Measurements from ENCODE around the gene GJC1. TPM values are rescaled to one million over a fixed set of nuclear protein-coding genes. Genes with fewer than 3 reads are reported as not detected.
"Not testable (repeated sequence)": the region's sequence is repeated elsewhere in the genome, so short reads cannot be mapped to it uniquely, and the experiment has no call there.

Gene GJC1
- total and polyA plus RNA-seq, 9 donors = 1.3 to 18.4 (median 4.3) TPM

GRCh38 chr17:44759086-44759915 lies 70.8 kb downstream of the GJC1 start:
- intact Hi-C loops (cut with DNase I) = no loop called here
- peak overlapping the region; percentile 37 for H3K4me3 ChIP-seq
- no peaks in the 10 kb centered on the region for H3K27me3 ChIP-seq
- no peak for DNase-seq
- 3 to 10% (median 9%) methylated on average over 18 to 59 of the region's 60 CpGs for WGBS, 3 donors
- H3K9me3 ChIP-seq = no peaks in the 10 kb centered on the region
- no peak overlapping the region for H3K27ac ChIP-seq
- H3K4me1 ChIP-seq (ENCODE audit: insufficient read depth) = peaks cover 4% of the 10 kb centered on the region
- TF ChIP-seq POLR2A (IDR thresholded peaks at IDR 0.05) (no peak), CTCF (IDR thresholded peaks at IDR 0.05) (no peak), EP300 (IDR thresholded peaks at IDR 0.05) (no peak)
- H3K36me3 ChIP-seq = no peaks in the 10 kb centered on the region

GRCh38 chr17:44758414-44759085 lies 71.5 kb downstream of the GJC1 start, which contains the start of gene ADAM11:
Gene ADAM11, plus strand, starts transcription at chr17:44758988. Its CDS starts 212 bp downstream, at chr17:44759200.
- no peak for DNase-seq
- Histone ChIP-seq H3K4me1 (ENCODE audit: insufficient read depth) (peaks cover 4% of the 10 kb centered on the region), H3K36me3 (no peaks in the 10 kb centered on the region), H3K9me3 (no peaks in the 10 kb centered on the region), H3K27me3 (no peaks in the 10 kb centered on the region), H3K4me3 (peak within 1 kb of the TSS; percentile 37), H3K27ac (no peak within 1 kb of the TSS)
- 6 to 21% (median 20%) methylated on average over 27 to 74 of the region's 74 CpGs for WGBS, 3 donors
- intact Hi-C loops (cut with DNase I) = loop anchor here in 1 of 4 donors (1.0 kb wide), 1 partner anchor 49 kb away; no protein-coding TSS in a partner anchor
- TF ChIP-seq EP300 (IDR thresholded peaks at IDR 0.05) = no peak
- TF ChIP-seq CTCF (IDR thresholded peaks at IDR 0.05) = no peak
- TF ChIP-seq POLR2A (IDR thresholded peaks at IDR 0.05) = no peak

GRCh38 chr17:44757918-44758413 lies 72.1 kb downstream of the GJC1 start:
- no peaks in the 10 kb centered on the region for H3K27me3 ChIP-seq
- H3K4me3 ChIP-seq = no peak overlapping the region
- intact Hi-C loops (cut with DNase I) = loop anchor here in 1 of 4 donors (1.0 kb wide), 1 partner anchor 49 kb away; no protein-coding TSS in a partner anchor
- H3K9me3 ChIP-seq = no peaks in the 10 kb centered on the region
- no peak for TF ChIP-seq EP300 (IDR thresholded peaks at IDR 0.05)
- no peak for TF ChIP-seq CTCF (IDR thresholded peaks at IDR 0.05)
- TF ChIP-seq POLR2A (IDR thresholded peaks at IDR 0.05) = no peak
- no peak overlapping the region for H3K27ac ChIP-seq
- H3K36me3 ChIP-seq = no peaks in the 10 kb centered on the region
- no peak for DNase-seq
- 68 to 79% (median 71%) methylated on average over 5 of the region's 5 CpGs for WGBS, 3 donors
- peaks cover 4% of the 10 kb centered on the region for H3K4me1 ChIP-seq (ENCODE audit: insufficient read depth)

- Histone ChIP-seq H3K4me1 (ENCODE audit: insufficient read depth) (peaks cover 4% of the 10 kb centered on the region), H3K27me3 (no peaks in the 10 kb centered on the region)
Observed at GRCh38 chr17:44757045-44757917, 72.8 kb downstream of the GJC1 start.

GRCh38 chr17:44755180-44755579 lies 74.9 kb downstream of the GJC1 start:
- H3K4me3 ChIP-seq; H3K4me1 ChIP-seq (ENCODE audit: insufficient read depth); intact Hi-C loops (cut with DNase I); H3K9me3 ChIP-seq; DNase-seq; H3K36me3 ChIP-seq; H3K27me3 ChIP-seq; H3K27ac ChIP-seq: not testable (repeated sequence)
- WGBS, 3 donors = 82 to 90% (median 89%) methylated on average over 5 of the region's 5 CpGs

More at GRCh38 chr17:44757045-44757917, 72.8 kb downstream of the GJC1 start:
- Histone ChIP-seq H3K9me3 (no peaks in the 10 kb centered on the region), H3K4me3 (no peak overlapping the region), H3K36me3 (no peaks in the 10 kb centered on the region), H3K27ac (no peak overlapping the region)
- intact Hi-C loops (cut with DNase I) = no loop called here
- no peak for DNase-seq
- 78 to 88% (median 87%) methylated on average over 9 to 10 of the region's 10 CpGs for WGBS, 3 donors
- no peak for TF ChIP-seq CTCF (IDR thresholded peaks at IDR 0.05)
- no peak for TF ChIP-seq EP300 (IDR thresholded peaks at IDR 0.05)
- no peak for TF ChIP-seq POLR2A (IDR thresholded peaks at IDR 0.05)

All from ovary (tissue), 9 donors.